ENCODE measurements around the gene PPP1R37.

DNA sequence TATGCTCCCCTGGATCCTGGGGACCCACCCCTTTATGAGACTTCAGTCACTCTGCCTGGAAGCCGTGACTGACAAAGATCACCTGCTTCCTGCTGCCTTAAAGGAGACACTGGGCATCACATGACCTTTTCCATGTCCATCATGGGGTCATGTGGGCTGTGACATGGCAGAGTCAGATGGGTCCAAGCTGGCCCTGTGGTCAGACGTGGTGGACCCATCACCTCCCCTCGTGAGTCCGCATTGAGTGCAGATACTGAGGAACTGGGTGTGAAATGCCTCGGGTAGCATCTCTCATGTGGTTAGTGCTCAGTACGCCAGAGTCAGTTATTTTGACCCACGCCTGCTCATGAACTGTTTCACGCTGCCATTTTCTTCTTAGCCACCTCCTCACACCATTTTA lies 40.7 kb downstream of the PPP1R37 start:
- TF ChIP-seq, protein P1, sequence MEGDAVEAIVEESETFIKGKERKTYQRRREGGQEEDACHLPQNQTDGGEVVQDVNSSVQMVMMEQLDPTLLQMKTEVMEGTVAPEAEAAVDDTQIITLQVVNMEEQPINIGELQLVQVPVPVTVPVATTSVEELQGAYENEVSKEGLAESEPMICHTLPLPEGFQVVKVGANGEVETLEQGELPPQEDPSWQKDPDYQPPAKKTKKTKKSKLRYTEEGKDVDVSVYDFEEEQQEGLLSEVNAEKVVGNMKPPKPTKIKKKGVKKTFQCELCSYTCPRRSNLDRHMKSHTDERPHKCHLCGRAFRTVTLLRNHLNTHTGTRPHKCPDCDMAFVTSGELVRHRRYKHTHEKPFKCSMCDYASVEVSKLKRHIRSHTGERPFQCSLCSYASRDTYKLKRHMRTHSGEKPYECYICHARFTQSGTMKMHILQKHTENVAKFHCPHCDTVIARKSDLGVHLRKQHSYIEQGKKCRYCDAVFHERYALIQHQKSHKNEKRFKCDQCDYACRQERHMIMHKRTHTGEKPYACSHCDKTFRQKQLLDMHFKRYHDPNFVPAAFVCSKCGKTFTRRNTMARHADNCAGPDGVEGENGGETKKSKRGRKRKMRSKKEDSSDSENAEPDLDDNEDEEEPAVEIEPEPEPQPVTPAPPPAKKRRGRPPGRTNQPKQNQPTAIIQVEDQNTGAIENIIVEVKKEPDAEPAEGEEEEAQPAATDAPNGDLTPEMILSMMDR (IDR thresholded peaks at IDR 0.05): no peak
- no peak for TF ChIP-seq POLR2A (IDR thresholded peaks at IDR 0.05)

Measured in thyroid gland (tissue), 4 donors.